NCI-H2029 treated with DMSO at 0.1 percent for 48 hours (cell line): Measurements from ENCODE around the gene GHR.
"Not testable (repeated sequence)": the region's sequence is repeated elsewhere in the genome, so short reads cannot be mapped to it uniquely, and the experiment has no call there.

ENCODE experiments used
- DNase-seq: peaks from one replicate; lab custom pipeline; 2025; lab: John Stamatoyannopoulos, UW

The GHR gene

DNA sequence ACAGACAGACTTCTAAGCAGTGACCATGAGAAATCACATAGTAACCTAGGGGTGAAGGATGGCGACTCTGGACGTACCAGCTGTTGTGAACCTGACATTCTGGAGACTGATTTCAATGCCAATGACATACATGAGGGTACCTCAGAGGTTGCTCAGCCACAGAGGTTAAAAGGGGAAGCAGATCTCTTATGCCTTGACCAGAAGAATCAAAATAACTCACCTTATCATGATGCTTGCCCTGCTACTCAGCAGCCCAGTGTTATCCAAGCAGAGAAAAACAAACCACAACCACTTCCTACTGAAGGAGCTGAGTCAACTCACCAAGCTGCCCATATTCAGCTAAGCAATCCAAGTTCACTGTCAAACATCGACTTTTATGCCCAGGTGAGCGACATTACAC is 295.4 kb downstream of the GHR start:
- DNase-seq = no peak

DNA sequence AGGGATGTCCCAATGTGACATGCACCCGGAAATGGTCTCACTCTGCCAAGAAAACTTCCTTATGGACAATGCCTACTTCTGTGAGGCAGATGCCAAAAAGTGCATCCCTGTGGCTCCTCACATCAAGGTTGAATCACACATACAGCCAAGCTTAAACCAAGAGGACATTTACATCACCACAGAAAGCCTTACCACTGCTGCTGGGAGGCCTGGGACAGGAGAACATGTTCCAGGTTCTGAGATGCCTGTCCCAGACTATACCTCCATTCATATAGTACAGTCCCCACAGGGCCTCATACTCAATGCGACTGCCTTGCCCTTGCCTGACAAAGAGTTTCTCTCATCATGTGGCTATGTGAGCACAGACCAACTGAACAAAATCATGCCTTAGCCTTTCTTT is 295.8 kb downstream of the GHR start:
- DNase-seq = no peak

DNA sequence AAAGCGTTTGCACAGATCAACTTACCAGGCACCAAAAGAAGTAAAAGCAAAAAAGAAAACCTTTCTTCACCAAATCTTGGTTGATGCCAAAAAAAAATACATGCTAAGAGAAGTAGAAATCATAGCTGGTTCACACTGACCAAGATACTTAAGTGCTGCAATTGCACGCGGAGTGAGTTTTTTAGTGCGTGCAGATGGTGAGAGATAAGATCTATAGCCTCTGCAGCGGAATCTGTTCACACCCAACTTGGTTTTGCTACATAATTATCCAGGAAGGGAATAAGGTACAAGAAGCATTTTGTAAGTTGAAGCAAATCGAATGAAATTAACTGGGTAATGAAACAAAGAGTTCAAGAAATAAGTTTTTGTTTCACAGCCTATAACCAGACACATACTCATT is 297.0 kb downstream of the GHR start:
- DNase-seq = no peak

DNA sequence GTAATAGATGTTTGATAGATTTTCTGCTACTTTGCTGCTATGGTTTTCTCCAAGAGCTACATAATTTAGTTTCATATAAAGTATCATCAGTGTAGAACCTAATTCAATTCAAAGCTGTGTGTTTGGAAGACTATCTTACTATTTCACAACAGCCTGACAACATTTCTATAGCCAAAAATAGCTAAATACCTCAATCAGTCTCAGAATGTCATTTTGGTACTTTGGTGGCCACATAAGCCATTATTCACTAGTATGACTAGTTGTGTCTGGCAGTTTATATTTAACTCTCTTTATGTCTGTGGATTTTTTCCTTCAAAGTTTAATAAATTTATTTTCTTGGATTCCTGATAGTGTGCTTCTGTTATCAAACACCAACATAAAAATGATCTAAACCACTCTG is 298.2 kb downstream of the GHR start:
- no peak for DNase-seq

DNA sequence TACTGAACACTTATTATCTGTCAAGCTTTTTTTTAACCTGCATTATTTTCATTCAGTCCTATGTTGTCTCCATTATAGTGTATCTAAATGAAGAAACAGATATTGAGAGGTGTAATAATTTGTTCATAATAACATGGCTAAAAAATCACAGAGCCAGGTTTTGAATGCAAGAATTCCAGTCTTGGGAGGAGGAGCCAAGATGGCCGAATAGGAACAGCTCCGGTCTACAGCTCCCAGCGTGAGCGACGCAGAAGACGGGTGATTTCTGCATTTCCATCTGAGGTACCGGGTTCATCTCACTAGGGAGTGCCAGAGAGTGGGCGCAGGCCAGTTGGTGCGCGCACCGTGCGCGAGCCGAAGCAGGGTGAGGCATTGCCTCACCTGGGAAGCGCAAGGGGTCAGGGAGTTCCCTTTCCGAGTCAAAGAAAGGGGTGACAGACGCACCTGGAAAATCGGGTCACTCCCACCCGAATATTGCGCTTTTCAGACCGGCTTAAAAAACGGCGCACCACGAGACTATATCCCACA is 311.4 kb downstream of the GHR start:
- DNase-seq = not testable (repeated sequence)

DNA sequence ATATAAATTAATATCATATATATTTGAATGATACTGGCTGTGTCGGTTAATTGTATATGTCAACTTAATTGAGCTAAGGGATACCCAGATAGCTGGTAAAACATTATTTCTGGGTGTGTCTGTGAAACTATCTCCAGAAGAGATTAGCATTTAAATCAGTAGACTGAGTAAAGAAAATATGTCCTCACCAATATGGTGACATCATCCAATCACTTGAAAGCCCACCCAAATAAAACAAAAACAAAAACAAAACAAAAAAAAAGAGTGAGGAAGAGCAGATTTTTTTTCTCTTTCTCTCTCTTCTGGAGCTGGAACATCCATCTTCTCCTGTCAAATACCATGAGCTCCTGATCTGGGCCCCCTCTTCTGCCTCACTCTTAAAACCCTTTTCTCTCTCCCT is 317.7 kb downstream of the GHR start:
- no peak for DNase-seq

DNA sequence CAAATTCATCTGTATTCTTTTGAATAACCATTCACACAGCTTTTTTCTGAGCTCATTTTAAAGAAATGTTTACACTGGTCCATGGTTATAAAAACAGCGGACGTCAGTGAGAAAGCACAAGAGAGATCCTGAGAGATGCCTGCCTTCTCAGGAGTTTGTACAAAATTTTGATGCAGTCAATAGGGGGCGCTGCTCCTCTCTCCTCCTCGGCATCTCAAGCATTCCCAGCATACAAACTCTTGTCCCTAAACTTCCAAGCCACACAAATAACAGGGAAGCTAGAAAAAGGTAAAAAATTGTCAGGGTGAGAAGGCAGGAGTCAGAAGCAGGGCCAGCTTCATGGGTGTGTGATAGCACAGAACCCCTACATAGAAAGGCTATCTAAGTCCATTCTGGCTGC is 322.2 kb downstream of the GHR start:
- DNase-seq = no peak

DNA sequence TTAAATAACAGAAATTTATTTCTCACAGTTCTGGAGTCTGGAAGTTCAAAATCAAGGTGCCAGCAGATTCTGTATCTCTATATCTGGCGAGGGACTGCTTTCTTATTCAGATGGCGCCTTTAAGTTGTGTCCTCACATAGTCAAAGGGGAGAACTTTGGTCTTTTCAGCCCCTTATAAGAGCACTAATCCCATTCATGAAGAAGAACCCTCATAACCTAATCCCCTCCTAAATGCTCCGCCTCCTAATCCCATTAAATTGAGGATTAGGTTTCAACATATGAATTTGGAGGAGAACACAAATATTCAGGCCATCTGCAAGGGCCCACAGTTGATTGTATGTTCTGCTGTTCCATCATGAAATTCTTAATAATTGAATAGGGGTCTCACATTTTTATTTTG is 322.6 kb downstream of the GHR start:
- no peak for DNase-seq

DNA sequence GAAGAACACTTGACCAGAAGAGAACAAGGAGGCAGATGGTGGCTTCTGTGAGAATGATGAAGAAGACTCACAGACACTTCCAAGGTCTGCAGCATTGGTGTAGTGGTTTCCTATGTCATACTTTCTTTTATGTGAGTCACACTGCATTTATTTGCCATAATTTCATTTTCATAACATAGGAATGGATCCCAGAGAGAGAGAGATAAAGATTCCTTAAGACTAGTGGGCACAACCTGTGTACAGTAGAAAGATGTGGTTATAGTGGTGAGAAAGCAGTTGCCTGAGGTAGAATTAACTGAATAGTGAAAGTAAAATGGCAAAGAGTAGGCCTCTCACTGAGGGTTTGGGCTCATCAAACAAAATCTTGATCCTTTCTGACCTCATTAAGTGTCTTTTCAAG is 325.8 kb downstream of the GHR start:
- DNase-seq = no peak

DNA sequence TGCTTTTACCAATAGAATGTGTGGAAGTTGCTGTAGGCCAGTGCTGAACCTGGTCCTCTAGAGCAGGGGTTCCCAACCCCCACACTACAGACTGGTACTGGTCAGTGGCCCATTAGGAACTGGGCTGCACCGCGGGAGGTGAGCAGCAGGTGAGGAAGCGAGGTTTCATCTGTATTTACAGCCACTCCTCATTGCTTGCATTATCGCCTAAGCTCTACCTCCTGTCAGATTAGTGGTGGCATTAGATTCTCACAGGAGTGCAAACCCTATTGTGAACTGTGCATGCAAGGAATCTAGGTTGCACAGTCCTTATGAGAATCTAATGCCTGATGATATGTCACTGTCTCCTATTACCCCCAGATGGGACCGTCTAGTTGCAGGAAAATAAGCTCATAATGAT is 327.3 kb downstream of the GHR start:
- DNase-seq = no peak

DNA sequence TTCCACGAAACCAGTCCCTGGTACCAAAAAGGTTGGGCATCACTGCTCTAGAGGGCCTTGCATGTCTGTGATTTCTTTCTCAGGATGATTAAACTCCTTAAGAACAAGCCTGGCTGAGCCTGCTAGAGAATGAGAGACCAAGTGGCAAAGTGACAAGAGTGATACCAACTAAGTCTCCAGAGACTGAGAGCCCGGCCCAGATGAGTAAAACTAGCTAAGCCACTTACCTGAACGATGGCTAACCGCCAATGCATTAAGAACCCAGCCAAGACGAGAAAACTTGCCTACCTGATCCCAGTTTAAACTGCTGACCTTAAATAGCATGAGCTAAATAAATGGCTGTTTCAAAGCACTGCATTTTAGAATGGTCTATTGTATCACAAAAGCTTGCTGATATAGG is 327.8 kb downstream of the GHR start:
- no peak for DNase-seq

DNA sequence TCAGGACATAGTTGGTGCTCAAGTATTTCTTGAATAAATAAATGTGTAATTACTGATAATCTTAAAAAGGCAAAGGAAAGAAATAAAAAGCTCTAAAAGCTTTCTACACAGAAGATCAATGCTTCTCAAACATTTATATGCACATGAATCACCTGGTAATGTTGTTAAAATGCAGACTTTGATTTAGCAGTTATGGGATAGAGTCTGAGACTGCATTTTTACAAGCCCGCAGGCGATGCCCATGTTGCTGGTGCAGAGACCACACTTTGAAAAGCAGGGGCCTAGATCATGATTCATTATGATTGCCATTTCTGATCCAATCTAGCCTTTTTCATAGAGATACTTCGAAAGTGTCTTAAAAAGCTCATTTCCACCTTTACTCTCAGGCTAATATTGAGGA is 329.9 kb downstream of the GHR start:
- no peak for DNase-seq

DNA sequence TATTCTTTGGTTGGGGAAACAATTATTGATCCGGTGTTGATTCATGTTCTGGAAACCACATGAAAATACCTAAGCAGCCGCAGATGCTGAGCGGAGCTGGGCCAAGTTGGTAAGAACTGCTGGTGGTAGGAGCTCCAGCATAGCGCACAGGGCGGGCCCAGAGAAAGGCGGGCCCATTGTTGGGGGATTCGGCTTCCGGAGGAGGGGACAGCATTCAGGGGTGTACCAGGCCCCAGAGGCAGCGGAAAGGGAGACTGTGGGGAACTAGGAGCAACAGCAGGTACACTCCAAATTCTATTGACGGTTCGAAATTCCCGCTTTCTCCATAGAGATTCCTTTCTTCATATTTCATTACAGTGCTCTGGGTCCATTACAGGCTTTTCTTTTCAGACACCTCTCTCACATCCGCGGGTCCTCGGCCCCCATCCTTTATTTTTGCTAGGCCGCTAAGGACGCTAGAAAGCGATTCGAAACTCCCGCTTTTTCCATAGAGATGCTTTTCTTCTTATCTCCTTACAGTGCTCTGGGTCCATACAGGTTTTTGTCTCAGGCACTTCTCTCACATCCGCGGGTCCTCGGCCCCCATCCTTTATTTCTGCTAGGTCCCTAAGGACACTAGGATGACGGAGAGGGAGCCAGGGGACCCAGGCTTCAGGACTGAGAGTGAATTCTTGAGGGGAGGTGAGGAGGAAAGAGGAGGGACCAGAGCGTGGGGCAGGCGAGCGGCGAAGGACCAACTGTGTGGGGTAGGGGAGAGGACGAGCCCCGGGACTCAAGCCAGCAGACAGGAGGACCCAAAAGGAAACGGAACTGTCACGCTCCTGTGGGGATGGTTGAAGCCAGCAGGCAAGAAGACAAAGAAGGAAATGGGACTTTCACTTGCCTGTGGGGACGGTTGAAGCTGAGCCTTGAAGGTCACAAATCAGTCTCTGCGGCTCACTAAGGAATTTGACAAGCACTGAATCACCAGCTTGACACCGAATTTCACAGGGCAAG is 333.7 kb downstream of the GHR start, which contains the start of gene CCDC152:
TSS of gene CCDC152 (plus strand) at position 213 of the 996 bp plus-strand sequence. CDS start 2,304 bp downstream, outside the sequence.
- no peak for DNase-seq

DNA sequence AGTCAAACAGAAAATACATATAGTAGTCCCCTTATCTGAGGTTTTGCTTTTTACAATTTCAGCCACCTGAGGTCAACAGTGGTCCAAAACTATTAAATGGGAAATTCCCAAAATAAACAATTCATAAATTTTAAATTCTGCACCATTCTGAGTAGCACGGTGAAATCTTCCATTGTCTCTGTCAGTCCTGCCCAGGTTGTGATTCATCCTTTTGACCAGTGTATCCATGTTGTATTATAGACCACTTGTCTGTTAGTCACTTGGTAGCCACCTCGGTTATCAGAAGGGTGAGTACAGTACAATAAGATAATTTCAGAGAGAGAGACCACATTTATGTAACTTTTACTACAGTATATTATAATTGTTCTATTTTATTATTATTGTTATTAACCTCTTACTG is 336.2 kb downstream of the GHR start:
- DNase-seq = no peak

DNA sequence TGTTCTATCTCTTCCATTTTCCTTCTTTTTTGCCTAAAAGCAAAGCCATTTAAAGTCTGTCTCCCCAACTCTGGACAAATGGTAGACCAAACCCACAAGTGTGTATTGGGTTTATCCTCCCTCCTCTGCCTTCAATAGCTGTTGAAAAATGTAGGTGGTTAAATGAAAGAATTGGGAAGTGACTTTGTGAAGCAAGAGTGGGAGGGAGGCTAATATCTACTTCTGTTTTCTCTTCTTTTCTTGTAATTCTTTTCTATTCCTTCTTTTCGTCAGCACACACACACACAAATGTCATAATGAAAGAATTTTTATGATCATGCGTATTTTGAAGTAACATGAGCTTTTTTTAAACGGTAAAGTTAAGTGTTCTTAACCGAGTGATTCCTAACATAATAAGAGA is 337.2 kb downstream of the GHR start:
- no peak for DNase-seq

DNA sequence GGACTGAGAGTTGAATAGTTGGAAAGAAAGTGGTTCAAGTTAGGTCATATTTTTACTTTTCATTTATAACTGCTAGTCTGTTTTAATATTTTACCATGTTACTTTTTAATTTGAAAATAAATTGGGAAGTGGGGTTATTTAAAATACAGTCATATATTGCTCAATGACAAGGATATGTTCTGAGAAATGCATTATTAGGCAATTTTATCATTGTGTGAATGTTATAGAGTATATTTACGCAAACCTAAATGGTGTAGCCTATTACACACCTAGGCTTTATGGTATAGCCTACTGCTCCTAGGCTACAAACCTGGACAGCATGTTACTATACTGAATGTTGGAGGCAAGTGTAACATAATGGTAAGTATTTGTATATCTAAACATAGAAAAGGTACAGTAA is 338.6 kb downstream of the GHR start:
- no peak for DNase-seq

DNA sequence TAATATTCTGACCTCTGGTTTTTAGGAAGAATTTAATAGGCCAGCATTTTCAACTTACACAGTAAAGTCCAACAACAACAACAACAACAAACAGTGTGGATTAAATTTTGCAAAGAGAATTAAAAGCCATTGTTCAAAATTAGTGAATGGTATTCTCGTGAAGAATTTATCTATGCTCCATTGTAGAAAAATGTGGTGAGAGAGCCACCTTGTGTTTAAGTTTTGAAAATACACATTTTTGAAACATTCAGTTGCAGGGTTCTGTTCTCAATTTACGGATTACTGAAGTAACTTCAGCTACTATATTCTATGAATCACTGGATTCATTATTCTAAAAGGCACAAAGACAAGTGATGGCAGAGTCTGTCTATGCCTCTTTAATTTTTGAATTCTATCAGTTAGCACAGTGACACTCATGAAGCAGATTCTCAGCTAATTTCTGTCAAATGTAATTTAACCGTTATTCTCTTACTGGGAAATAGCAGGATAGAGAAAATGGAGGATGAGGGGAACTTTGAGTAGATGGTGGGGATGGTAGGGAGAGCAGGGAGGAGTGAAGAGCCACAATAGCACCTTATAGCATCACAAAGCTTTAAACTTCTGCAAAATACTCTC is 344.4 kb downstream of the GHR start:
- peak; percentile 22 for DNase-seq

DNA sequence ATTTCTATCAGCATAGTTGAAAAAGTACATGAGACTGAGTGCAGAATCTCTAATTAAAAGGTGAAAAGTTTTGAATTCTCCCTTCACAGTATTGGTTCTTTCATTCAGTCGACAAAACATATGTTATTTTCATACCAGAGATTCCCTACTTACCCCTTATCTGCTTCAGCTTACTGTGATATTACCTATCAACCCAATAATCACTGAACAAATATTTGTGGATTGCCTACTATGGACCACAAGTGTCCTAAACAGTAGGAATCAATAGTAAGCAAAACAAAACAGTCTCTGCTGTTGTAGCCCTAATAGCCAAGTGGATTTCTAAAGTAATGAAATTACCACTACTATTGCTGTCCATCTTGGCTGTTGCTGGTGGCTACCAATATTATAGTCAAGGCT is 344.9 kb downstream of the GHR start:
- DNase-seq = no peak

DNA sequence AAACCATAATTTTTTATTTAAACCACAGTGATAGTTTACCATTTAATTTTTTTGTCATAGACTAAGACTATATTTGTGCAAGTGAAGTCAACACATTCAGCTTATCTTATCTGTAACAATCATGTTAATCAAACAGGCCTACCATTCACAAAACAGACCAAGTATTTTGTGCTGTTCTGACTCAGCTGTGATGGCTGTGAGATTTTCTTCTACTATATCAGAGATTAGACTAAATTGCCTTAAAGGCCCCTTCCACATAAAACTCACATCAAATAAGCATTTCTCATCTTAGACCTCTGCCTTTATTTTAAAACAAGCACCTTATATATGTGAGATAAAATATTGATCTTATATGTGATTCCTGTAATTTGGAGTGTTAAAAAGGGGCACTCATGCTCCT is 346.8 kb downstream of the GHR start:
- DNase-seq = no peak
